Activated naive CD4-positive, alpha-beta T cell treated with anti-CD3 and anti-CD28 coated beads, Interleukin-2, amount 10 ng/mL, durations not matched to agents 7 days and 5 days (primary cell): ENCODE results near the gene MTFP1.

Experiments used
- CTCF ChIA-PET: fragments of 350-600 bp; sonication (Branson Sonifier 250); formaldehyde crosslinking; loops from one replicate; lab custom pipeline; 2021; ENCODE audit warnings: antibody characterized with exemption; lab: Charles Lee
- DNase-seq: peaks from one replicate; pipeline ENCODE4 v3.0.0-alpha.2; 2020
- H3K27ac Mint-ChIP-seq: one replicate; pipeline ENCODE4 v1.8.0; 2021; ENCODE audit warnings: mild to moderate bottlenecking, moderate library complexity, mixed read lengths
- H3K27me3 Mint-ChIP-seq: one replicate; pipeline ENCODE4 v1.8.0; 2021; ENCODE audit warnings: mild to moderate bottlenecking, mixed read lengths
- H3K36me3 Mint-ChIP-seq: one replicate; pipeline ENCODE4 v1.8.0; 2021; ENCODE audit warnings: mixed read lengths
- H3K4me1 Mint-ChIP-seq: one replicate; pipeline ENCODE4 v1.8.0; 2021; ENCODE audit warnings: mixed read lengths
- H3K4me3 Mint-ChIP-seq: one replicate; pipeline ENCODE4 v1.8.0; 2021; ENCODE audit warnings: mild to moderate bottlenecking, moderate library complexity, mixed read lengths
- H3K9me3 Mint-ChIP-seq: one replicate; pipeline ENCODE4 v1.8.0; 2021; ENCODE audit warnings: mixed read lengths

The MTFP1 gene

GRCh38 chr22:30424534-30425326 is 838 bp upstream of the MTFP1 start:
- Mint-ChIP-seq H3K36me3 (peaks cover 54% of the 10 kb centered on the region), H3K27me3 (no peaks in the 10 kb centered on the region), H3K4me1 (peaks cover 64% of the 10 kb centered on the region), H3K27ac (peak overlapping the region; percentile 98), H3K4me3 (peak overlapping the region; percentile 98), H3K9me3 (no peaks in the 10 kb centered on the region)
- CTCF ChIA-PET, result interaction anchor here (0.7 to 6.0 kb wide), 10 partner anchors 10 to 139 kb away, joined by 3 to 81 read pairs (median 10); partner anchors contain the start of genes CASTOR1 and SEC14L2
- peak; percentile 38 for DNase-seq

GRCh38 chr22:30425327-30425615 is 297 bp upstream of the MTFP1 start:
- H3K4me3 Mint-ChIP-seq, result peak overlapping the region; percentile 98
- peaks cover 54% of the 10 kb centered on the region for H3K36me3 Mint-ChIP-seq
- H3K27ac Mint-ChIP-seq, result peak overlapping the region; percentile 95
- no peak for DNase-seq
- CTCF ChIA-PET, result interaction anchor here (0.8 to 6.0 kb wide), 6 partner anchors 9 to 33 kb away, joined by 5 to 81 read pairs (median 10); partner anchors contain the start of gene SEC14L2
- no peaks in the 10 kb centered on the region for H3K9me3 Mint-ChIP-seq
- H3K27me3 Mint-ChIP-seq, result no peaks in the 10 kb centered on the region
- H3K4me1 Mint-ChIP-seq, result peaks cover 63% of the 10 kb centered on the region

- Mint-ChIP-seq H3K4me3 (peak overlapping the region; percentile 98), H3K27ac (peak overlapping the region; percentile 95)
These were observed 1.1 kb downstream of the MTFP1 start for GRCh38 chr22:30426388-30427353.

DNA sequence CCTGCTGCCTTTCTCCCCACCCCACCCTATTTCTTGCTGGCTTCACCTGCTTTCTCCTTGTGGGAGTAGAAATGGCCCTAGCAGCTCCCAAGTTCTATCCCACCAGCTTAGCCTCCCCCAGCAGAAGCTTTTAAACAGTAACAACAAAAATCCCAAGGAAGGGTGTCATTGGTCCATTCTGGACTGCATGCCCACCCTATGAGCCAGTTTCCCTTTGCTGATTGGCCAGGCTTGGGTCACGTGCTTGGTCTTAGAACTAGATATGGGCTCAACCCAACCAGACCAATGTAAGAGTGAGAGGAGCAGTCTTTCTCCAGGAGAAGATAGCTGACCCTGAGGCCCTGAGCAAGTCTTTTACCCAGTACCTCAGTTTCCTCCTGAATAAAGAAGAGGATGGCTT is 2.3 kb downstream of the MTFP1 start:
- H3K36me3 Mint-ChIP-seq, result peaks cover 38% of the 10 kb centered on the region
- H3K9me3 Mint-ChIP-seq, result no peaks in the 10 kb centered on the region
- H3K4me1 Mint-ChIP-seq, result peaks cover 38% of the 10 kb centered on the region
- H3K27ac Mint-ChIP-seq, result no peak overlapping the region
- DNase-seq, result no peak
- CTCF ChIA-PET, result interaction anchor here (0.9 to 1.8 kb wide), 7 partner anchors 31 to 141 kb away, joined by 3 to 6 read pairs (median 3); partner anchors contain the start of genes CASTOR1, RNF215 and SEC14L2
- no peaks in the 10 kb centered on the region for H3K27me3 Mint-ChIP-seq
- H3K4me3 Mint-ChIP-seq, result no peak overlapping the region

More at GRCh38 chr22:30426388-30427353, 1.1 kb downstream of the MTFP1 start:
- CTCF ChIA-PET, result interaction anchor here (0.6 to 6.0 kb wide), 14 partner anchors 8 to 180 kb away, joined by 3 to 81 read pairs (median 4); partner anchors contain the start of genes CASTOR1, RNF215, SEC14L2 and TCN2
- H3K9me3 Mint-ChIP-seq, result no peaks in the 10 kb centered on the region
- H3K36me3 Mint-ChIP-seq, result peaks cover 48% of the 10 kb centered on the region
- H3K27me3 Mint-ChIP-seq, result no peaks in the 10 kb centered on the region
- H3K4me1 Mint-ChIP-seq, result peaks cover 50% of the 10 kb centered on the region
- DNase-seq, result peak; percentile 93

DNA sequence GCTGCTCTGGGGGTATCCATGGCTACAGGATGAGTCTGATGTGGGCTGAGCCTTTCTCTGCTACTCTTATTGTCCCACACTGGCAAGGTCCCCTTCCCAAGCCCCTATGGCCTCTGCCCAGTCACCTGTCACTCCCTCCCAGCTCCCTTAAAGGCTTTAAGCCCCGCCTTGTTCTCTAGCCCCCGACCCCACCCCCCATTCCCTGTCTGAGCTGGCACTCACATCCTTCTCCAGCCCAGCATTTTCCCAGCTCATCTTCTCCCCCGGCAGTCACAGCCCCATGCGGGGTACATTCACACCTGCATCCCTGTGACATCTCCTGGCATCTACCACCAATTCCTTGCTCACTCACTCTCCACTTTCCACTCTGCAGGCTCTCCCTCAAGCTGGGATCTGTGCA is 4.3 kb downstream of the MTFP1 start:
- Mint-ChIP-seq H3K4me3 (no peak overlapping the region), H3K27me3 (no peaks in the 10 kb centered on the region), H3K36me3 (peaks cover 42% of the 10 kb centered on the region), H3K4me1 (peaks cover 34% of the 10 kb centered on the region), H3K9me3 (peaks cover 2% of the 10 kb centered on the region), H3K27ac (no peak overlapping the region)
- CTCF ChIA-PET, result interaction anchor here (1.6 kb wide), 1 partner anchor 38 kb away, joined by 3 read pairs; no protein-coding TSS in a partner anchor
- no peak for DNase-seq

- Mint-ChIP-seq H3K36me3 (peaks cover 49% of the 10 kb centered on the region), H3K27me3 (peaks cover under 1% of the 10 kb centered on the region), H3K4me1 (peaks cover 37% of the 10 kb centered on the region), H3K27ac (no peak overlapping the region), H3K9me3 (peaks cover 10% of the 10 kb centered on the region), H3K4me3 (no peak overlapping the region)
- CTCF ChIA-PET, result interaction anchor here (1.3 to 1.6 kb wide), 2 partner anchors 39 to 40 kb away, joined by 3 to 7 read pairs; no protein-coding TSS in a partner anchor
- no peak for DNase-seq
These were observed 5.4 kb downstream of the MTFP1 start for GRCh38 chr22:30430933-30431332.

DNA sequence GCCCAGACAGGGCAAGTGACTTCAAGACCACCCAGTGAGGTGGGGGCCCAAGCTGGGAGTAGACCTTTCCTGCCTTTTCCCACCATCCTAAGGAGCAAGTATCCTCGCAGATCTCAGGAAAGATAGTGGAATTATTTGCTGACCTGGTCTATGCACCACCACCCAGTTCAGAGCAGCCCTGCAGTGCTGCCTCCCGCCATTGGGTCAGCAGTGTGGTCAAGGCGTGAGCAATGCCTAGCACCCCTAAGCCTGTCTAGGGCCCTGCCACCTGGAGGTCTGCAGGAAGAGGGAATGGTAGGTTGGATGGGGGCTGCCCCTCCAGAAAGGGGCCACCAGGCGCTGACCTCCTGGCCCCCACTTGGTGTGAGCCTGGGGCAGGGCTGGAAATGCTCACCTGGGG is 6.5 kb downstream of the MTFP1 start:
- no peak for DNase-seq
- Mint-ChIP-seq H3K9me3 (peaks cover 11% of the 10 kb centered on the region), H3K27ac (no peak overlapping the region), H3K36me3 (peaks cover 39% of the 10 kb centered on the region), H3K4me3 (no peak overlapping the region), H3K4me1 (peaks cover 28% of the 10 kb centered on the region), H3K27me3 (peaks cover 4% of the 10 kb centered on the region)
- CTCF ChIA-PET, result interaction anchor here (1.3 to 1.7 kb wide), 2 partner anchors 12 to 41 kb away, joined by 5 to 7 read pairs; no protein-coding TSS in a partner anchor

DNA sequence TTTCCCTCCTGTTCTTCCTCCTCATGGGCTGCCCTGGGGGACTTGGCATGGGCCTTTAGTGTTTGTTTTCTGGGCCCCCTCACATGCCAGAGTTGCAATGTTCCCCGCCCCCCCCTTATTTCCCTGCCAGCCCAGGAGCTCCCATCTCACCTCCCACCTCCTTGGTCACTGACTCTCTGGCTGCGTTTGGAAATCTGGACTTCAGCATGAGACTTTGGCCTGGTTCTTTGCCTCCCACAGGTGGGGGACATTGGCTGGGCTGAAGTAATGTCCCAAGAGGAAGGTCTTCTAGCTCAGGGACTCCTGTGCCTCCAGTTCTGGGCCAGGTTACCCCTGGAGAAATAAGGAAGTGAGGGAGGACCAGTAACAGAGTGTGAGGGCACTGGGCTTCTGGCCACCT is 7.0 kb downstream of the MTFP1 start:
- Mint-ChIP-seq H3K36me3 (peaks cover 34% of the 10 kb centered on the region), H3K4me3 (no peak overlapping the region), H3K27ac (no peak overlapping the region), H3K9me3 (peaks cover 11% of the 10 kb centered on the region), H3K4me1 (peaks cover 24% of the 10 kb centered on the region), H3K27me3 (peaks cover 5% of the 10 kb centered on the region)
- CTCF ChIA-PET, result interaction anchor here (1.3 to 1.7 kb wide), 2 partner anchors 12 to 53 kb away, joined by 3 to 5 read pairs; no protein-coding TSS in a partner anchor
- no peak for DNase-seq

DNA sequence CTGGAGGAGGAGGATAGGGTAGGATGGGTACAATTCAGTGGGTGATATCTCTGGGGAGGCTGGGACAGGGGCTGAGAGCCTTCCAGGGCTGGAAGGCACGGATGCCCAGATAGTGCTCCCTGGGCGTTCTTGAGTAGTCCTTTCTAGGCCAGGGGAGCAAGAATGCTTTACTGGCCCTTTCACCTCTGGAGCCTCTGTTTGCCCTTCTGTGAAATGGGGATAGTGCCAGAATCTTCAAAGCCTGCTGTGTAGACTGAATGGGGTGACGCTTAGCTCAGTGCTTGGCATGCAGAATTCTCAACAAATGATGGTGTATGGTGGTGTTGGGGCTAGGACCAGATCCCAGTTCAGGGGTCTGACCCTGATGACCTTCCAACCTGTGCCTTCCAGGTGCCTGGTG is 7.7 kb downstream of the MTFP1 start:
- Mint-ChIP-seq H3K27me3 (peaks cover 12% of the 10 kb centered on the region), H3K4me1 (peaks cover 21% of the 10 kb centered on the region), H3K36me3 (peaks cover 30% of the 10 kb centered on the region), H3K9me3 (peaks cover 11% of the 10 kb centered on the region), H3K4me3 (no peak overlapping the region), H3K27ac (no peak overlapping the region)
- no peak for DNase-seq
- CTCF ChIA-PET, result interaction anchor here (1.1 to 4.4 kb wide), 4 partner anchors 9 to 52 kb away, joined by 3 to 22 read pairs (median 7); partner anchors contain the start of gene MTFP1

DNA sequence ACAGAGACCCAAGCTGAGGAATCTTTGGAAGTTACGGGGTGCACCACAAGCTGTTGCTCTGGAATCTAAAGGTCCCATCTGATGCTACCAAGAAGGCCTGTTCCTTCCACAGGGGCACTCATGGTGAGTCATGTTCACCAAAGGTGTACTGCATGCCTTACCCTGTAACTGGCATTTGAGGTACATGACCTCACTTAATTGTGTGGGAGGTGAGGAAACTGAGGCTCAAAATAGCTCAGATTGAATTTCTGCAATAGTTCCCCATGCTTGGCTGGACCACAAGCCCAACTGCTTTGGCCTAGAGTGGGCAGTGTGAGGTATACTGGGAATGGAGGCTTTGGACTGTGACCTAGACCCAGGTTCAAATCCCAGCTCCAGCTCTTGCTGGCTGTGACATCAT is 8.2 kb downstream of the MTFP1 start:
- CTCF ChIA-PET, result interaction anchor here (1.1 to 4.4 kb wide), 4 partner anchors 9 to 52 kb away, joined by 3 to 22 read pairs (median 7); partner anchors contain the start of gene MTFP1
- no peak overlapping the region for H3K4me3 Mint-ChIP-seq
- peaks cover 21% of the 10 kb centered on the region for H3K4me1 Mint-ChIP-seq
- H3K9me3 Mint-ChIP-seq, result peaks cover 11% of the 10 kb centered on the region
- H3K27ac Mint-ChIP-seq, result no peak overlapping the region
- peaks cover 24% of the 10 kb centered on the region for H3K36me3 Mint-ChIP-seq
- no peak for DNase-seq
- peaks cover 18% of the 10 kb centered on the region for H3K27me3 Mint-ChIP-seq

- H3K36me3 Mint-ChIP-seq, result peaks cover 21% of the 10 kb centered on the region
- DNase-seq, result no peak
- CTCF ChIA-PET, result interaction anchor here (0.6 to 4.4 kb wide), 5 partner anchors 8 to 43 kb away, joined by 3 to 22 read pairs (median 6); partner anchors contain the start of gene MTFP1
- H3K4me1 Mint-ChIP-seq, result peaks cover 21% of the 10 kb centered on the region
- peaks cover 25% of the 10 kb centered on the region for H3K27me3 Mint-ChIP-seq
- H3K4me3 Mint-ChIP-seq, result peak overlapping the region; percentile 67
- peaks cover 11% of the 10 kb centered on the region for H3K9me3 Mint-ChIP-seq
- peak overlapping the region; percentile 90 for H3K27ac Mint-ChIP-seq
These were observed 9.3 kb downstream of the MTFP1 start for GRCh38 chr22:30434843-30435242.

- H3K36me3 Mint-ChIP-seq, result peaks cover 17% of the 10 kb centered on the region
- H3K9me3 Mint-ChIP-seq, result peaks cover 11% of the 10 kb centered on the region
- H3K4me3 Mint-ChIP-seq, result peak overlapping the region; percentile 67
- peaks cover 32% of the 10 kb centered on the region for H3K27me3 Mint-ChIP-seq
- H3K4me1 Mint-ChIP-seq, result peaks cover 23% of the 10 kb centered on the region
- peak; percentile 86 for DNase-seq
- H3K27ac Mint-ChIP-seq, result peak overlapping the region; percentile 90
- CTCF ChIA-PET, result interaction anchor here (1.0 to 4.4 kb wide), 6 partner anchors 9 to 319 kb away, joined by 3 to 22 read pairs (median 6); partner anchors contain the start of gene MTFP1
These were observed 10.1 kb downstream of the MTFP1 start for GRCh38 chr22:30435674-30436126.

- peaks cover 20% of the 10 kb centered on the region for H3K36me3 Mint-ChIP-seq
- H3K4me1 Mint-ChIP-seq, result peaks cover 27% of the 10 kb centered on the region
- DNase-seq, result no peak
- CTCF ChIA-PET, result interaction anchor here (1.0 to 4.4 kb wide), 6 partner anchors 9 to 318 kb away, joined by 3 to 22 read pairs (median 4); partner anchors contain the start of gene MTFP1
- H3K4me3 Mint-ChIP-seq, result peak overlapping the region; percentile 67
- peaks cover 11% of the 10 kb centered on the region for H3K9me3 Mint-ChIP-seq
- H3K27me3 Mint-ChIP-seq, result peaks cover 36% of the 10 kb centered on the region
- H3K27ac Mint-ChIP-seq, result peak overlapping the region; percentile 90
These were observed 10.6 kb downstream of the MTFP1 start for GRCh38 chr22:30436196-30436595.
